ENCODE results near the gene TGM3. TPM values are rescaled to one million over a fixed set of nuclear protein-coding genes. Genes with fewer than 3 reads are reported as not detected.

TGM3 gene
- total and polyA plus RNA-seq, 10 of the 15 experiments (the other 5 are each of a cell fraction or from before 2014, with no cell fraction given): not detected

DNA sequence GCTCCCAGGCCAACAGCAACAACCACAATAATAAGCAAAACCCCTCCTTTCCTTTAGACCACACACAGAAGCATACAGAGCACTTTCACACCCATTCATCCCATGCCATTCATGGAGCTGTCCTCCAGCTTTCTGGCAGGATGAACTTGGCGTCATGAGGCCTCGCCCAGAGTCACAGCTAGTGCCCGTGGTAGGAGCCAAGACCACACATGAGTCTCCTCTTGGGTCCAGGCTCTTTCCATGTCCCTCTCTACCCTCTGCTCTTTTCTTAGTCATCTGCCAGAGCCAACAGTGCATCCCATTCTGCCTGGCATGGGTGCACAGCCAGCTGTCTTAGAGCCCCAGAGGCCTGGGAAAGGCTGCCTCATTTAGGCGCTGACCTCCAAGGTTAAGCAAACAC, 1.8 kb upstream of the TGM3 start:
- no peak for DNase-seq (ENCODE audit: low read depth, low spot score)
- ChIA-PET RAD21 (ENCODE audit: unreplicated experiment) (no interaction called here), POLR2A (no interaction called here), SMC1A (ENCODE audit: uncharacterized antibody, unreplicated experiment) (interaction anchor here (1.1 kb wide), 1 partner anchor 30 kb away, joined by 3 read pairs; no protein-coding TSS in a partner anchor), CTCF (interaction anchor here (1.1 kb wide), 1 partner anchor 19 kb away, joined by 3 read pairs; no protein-coding TSS in a partner anchor)
- H3K27ac ChIP-seq (ENCODE audit: control insufficient read depth, insufficient read depth): no peak overlapping the region
- H3K4me2 ChIP-seq (ENCODE audit: control insufficient read depth, insufficient read depth): no peak overlapping the region
- peaks cover 7% of the 10 kb centered on the region for H3K4me1 ChIP-seq (ENCODE audit: control insufficient read depth, insufficient read depth, low read length)
- in situ Hi-C loops (cut with MboI) (no loop called here), intact Hi-C loops (cut with micrococcal nuclease; ENCODE audit: unreplicated experiment) (no loop called here)
- WGBS (ENCODE audit: insufficient coverage, insufficient replicate concordance, low lambda C conversion rate, missing lambda C conversion rate): 50% methylated on average over 4 of the region's 4 CpGs
- no peaks in the 10 kb centered on the region for H3K79me2 ChIP-seq (ENCODE audit: control insufficient read depth, insufficient read depth, low read length)
- no peak overlapping the region for H3K4me3 ChIP-seq
- ATAC-seq: no peak
- no peaks in the 10 kb centered on the region for H3K9me3 ChIP-seq (replicated peaks; ENCODE audit: control insufficient read depth, insufficient read depth, low read length)
- H3K27me3 ChIP-seq (replicated peaks in 1 of 2; ENCODE audit: control insufficient read depth in 2 of 2, insufficient read depth in 2 of 2, low read length in 1 of 2): no peaks in the 10 kb centered on the region; a peak in 1 of 4 replicates
- no peaks in the 10 kb centered on the region for H3K36me3 ChIP-seq (ENCODE audit: control insufficient read depth in 2 of 2, insufficient read depth in 2 of 2, low read length in 1 of 2)
- no peak overlapping the region for H3K9ac ChIP-seq (ENCODE audit: control insufficient read depth, insufficient read depth, low read length)
- H4K20me1 ChIP-seq (ENCODE audit: control insufficient read depth, insufficient read depth): no peaks in the 10 kb centered on the region
- BruUV-seq (replicated peaks): no TSS peak
- TF ChIP-seq ZNF24 (IDR thresholded peaks at IDR 0.05) (no peak), SPI1 (IDR thresholded peaks at IDR 0.05; ENCODE audit: borderline replicate concordance, insufficient read depth, low read depth, low read length) (no peak), ASH2L (IDR thresholded peaks at IDR 0.05; ENCODE audit: borderline replicate concordance, low read depth) (no peak), USF1 (IDR thresholded peaks at IDR 0.05; ENCODE audit: borderline replicate concordance, extremely low read length, insufficient read depth, low read depth, low read length) (no peak), JUND (IDR thresholded peaks at IDR 0.05; ENCODE audit: low read depth, low read length) (no peak), HDGF (IDR thresholded peaks at IDR 0.05) (no peak)
- TF ChIP-seq, protein P1, sequence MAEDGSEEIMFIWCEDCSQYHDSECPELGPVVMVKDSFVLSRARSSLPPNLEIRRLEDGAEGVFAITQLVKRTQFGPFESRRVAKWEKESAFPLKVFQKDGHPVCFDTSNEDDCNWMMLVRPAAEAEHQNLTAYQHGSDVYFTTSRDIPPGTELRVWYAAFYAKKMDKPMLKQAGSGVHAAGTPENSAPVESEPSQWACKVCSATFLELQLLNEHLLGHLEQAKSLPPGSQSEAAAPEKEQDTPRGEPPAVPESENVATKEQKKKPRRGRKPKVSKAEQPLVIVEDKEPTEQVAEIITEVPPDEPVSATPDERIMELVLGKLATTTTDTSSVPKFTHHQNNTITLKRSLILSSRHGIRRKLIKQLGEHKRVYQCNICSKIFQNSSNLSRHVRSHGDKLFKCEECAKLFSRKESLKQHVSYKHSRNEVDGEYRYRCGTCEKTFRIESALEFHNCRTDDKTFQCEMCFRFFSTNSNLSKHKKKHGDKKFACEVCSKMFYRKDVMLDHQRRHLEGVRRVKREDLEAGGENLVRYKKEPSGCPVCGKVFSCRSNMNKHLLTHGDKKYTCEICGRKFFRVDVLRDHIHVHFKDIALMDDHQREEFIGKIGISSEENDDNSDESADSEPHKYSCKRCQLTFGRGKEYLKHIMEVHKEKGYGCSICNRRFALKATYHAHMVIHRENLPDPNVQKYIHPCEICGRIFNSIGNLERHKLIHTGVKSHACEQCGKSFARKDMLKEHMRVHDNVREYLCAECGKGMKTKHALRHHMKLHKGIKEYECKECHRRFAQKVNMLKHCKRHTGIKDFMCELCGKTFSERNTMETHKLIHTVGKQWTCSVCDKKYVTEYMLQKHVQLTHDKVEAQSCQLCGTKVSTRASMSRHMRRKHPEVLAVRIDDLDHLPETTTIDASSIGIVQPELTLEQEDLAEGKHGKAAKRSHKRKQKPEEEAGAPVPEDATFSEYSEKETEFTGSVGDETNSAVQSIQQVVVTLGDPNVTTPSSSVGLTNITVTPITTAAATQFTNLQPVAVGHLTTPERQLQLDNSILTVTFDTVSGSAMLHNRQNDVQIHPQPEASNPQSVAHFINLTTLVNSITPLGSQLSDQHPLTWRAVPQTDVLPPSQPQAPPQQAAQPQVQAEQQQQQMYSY (CRISPR knock-in tag; IDR thresholded peaks at IDR 0.05): no peak
- no peak overlapping the region for H2AFZ ChIP-seq (ENCODE audit: control insufficient read depth, low read depth, low read length)
- no peak for FAIRE-seq

Measured in GM12878 (cell line).